ENCODE measurements around the gene POLR3C.
"Not testable (repeated sequence)": the region's sequence is repeated elsewhere in the genome, so short reads cannot be mapped to it uniquely, and the experiment has no call there.

GRCh38 chr1:145818095-145818494 is 5.9 kb upstream of the POLR3C start:
- not testable (repeated sequence) for TF ChIP-seq CTCF (conservative IDR thresholded peaks at IDR 0.05 in 1 of 2, IDR thresholded peaks at IDR 0.05 in 1 of 2; ENCODE audit: extremely low read depth in 1 of 2, insufficient read depth in 1 of 2, low read depth in 1 of 2, low read length in 2 of 2); EZH2 (IDR thresholded peaks at IDR 0.05; ENCODE audit: borderline replicate concordance, low read length)

All from mammary epithelial cell (primary cell).